HCT116 (cell line): ENCODE measurements around the gene CGNL1.

ENCODE experiments used
- EGR1 ChIP-seq: IDR thresholded peaks from 2 replicates; pipeline ENCODE4 v1.6.1; 2012; ENCODE audit warnings: low read depth
- POLR2A ChIP-seq: IDR thresholded peaks from 2 replicates; pipeline ENCODE4 v1.7.0; 2011; ENCODE audit warnings: borderline replicate concordance; ENCODE audit not compliant: insufficient read depth, insufficient read length; ENCODE audit errors: extremely low read depth
- POLR2AphosphoS5 ChIP-seq: IDR thresholded peaks from 2 replicates; pipeline ENCODE4 v1.6.1; 2011; ENCODE audit warnings: mild to moderate bottlenecking, low read depth, low read length, moderate library complexity
- ZFX ChIP-seq: fragments of 450-650 bp; IDR thresholded peaks from 2 replicates; pipeline ENCODE4 v1.6.1; 2017
- TF ChIP-seq, protein P1 (sequence below), 3 experiments: fragments of 200-600 bp in 1 of 3; sonication (generic) in 1 of 3; IDR thresholded peaks in 2 of 3; conservative IDR thresholded peaks in 1 of 3; 2 replicates each; pipeline ENCODE4 v1.5.1; 2012 to 2017; ENCODE audit warnings: low read depth in 2 of 3, low read length in 2 of 3, antibody characterized with exemption in 1 of 3, borderline replicate concordance in 1 of 3, control low read depth in 1 of 3, mild to moderate bottlenecking in 1 of 3, mixed read lengths in 1 of 3, mixed run types in 1 of 3, moderate library complexity in 1 of 3; ENCODE audit not compliant: insufficient read depth in 1 of 3

DNA sequence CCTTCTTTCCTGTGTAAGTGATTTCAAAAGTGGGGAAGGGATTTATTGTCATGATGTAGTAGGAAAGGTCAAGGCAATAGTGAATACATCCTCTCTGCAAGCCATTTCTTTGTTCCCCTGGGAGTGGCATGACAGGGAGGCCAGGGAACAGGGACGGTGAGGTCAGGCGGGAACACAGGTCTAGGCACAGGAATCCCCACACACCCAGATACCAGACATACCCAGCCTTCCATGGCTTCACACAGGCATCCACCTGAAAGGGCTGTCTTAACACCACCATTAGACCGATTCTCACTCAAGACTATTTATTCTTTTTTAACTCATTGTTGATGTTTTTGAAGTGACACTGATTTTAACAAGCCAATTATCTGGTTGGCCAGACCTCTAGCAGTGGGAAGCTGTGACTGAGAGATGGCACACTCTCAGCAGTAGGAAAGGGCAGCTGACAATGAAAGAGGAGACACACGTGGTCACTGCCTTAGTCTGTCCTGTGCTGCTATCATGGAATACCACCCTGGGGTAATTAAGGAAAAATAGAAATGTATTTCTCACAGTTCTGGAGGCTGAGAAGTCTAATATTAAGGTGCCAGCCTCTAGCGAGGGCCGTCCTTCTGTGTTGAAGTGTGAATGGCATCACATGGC, 140.8 kb downstream of the CGNL1 start:
- TF ChIP-seq POLR2AphosphoS5 = no peak
- no peak for TF ChIP-seq ZFX
- TF ChIP-seq EGR1 = no peak
- no peak for TF ChIP-seq POLR2A
- TF ChIP-seq, protein P1, sequence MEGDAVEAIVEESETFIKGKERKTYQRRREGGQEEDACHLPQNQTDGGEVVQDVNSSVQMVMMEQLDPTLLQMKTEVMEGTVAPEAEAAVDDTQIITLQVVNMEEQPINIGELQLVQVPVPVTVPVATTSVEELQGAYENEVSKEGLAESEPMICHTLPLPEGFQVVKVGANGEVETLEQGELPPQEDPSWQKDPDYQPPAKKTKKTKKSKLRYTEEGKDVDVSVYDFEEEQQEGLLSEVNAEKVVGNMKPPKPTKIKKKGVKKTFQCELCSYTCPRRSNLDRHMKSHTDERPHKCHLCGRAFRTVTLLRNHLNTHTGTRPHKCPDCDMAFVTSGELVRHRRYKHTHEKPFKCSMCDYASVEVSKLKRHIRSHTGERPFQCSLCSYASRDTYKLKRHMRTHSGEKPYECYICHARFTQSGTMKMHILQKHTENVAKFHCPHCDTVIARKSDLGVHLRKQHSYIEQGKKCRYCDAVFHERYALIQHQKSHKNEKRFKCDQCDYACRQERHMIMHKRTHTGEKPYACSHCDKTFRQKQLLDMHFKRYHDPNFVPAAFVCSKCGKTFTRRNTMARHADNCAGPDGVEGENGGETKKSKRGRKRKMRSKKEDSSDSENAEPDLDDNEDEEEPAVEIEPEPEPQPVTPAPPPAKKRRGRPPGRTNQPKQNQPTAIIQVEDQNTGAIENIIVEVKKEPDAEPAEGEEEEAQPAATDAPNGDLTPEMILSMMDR (IDR thresholded peaks at IDR 0.05 in 2 of 3, conservative IDR thresholded peaks at IDR 0.05 in 1 of 3; ENCODE audit: borderline replicate concordance in 1 of 3, insufficient read depth in 1 of 3, low read depth in 2 of 3, low read length in 2 of 3) = no peak
